ENCODE results near the gene FAM221B. TPM values are rescaled to one million over a fixed set of nuclear protein-coding genes. Genes with fewer than 3 reads are reported as not detected.
A peak's percentile ranks its signal among the peaks of the same experiment; 100 is the strongest.

The FAM221B gene
- total and polyA plus RNA-seq, 9 of the 15 experiments (the other 6 are each of a cell fraction or from before 2014, with no cell fraction given) = 0.01 TPM; not detected in 8

DNA sequence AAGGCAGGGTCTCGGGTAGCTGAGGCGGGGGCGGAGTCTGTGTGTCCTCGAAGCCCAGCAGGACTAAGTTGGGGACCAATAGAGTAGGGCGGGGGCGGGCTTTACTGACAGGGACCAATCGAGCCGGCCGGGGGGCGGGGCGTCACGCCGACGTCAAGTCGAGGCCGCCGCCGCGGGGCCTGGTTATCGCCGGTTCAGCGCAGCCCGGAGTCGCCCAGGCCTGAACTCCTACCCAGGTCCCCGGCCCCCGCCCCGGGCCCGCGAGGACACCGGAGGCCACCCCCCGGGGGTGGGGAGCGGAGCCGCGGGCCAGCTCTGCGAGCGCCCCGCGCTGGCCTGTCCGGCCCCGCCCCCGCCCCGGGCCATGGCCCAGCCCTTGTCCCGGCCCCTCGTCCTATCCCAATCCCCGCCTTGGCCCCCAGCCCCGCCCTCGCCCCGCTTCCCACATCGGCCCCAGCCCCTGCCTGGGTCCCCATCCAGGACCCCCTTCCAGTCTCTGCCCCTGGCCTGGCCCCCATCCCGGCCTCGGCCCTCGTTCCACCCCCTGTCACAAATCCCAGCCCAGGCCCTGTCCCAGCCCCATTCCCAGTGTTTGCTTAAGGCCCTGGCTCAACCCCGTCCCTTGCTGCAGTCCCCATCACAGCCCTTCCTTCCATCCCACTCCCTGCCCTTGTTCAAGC lies 692 bp upstream of the FAM221B start, which contains the start of gene TMEM8B:
Gene TMEM8B (plus strand): TSS at position 145 of the 680 bp plus-strand sequence. CDS start 220 bp downstream, at position 365.
- H4K20me1 ChIP-seq (replicated peaks; ENCODE audit: control insufficient read depth, insufficient read depth, low read length) = no peaks in the 10 kb centered on the region
- in situ Hi-C loops (cut with MboI) = no loop called here
- peak within 1 kb of the TSS; percentile 59 for H3K27ac ChIP-seq (ENCODE audit: extremely low read depth, low read depth, low read length)
- ChIA-PET CTCF (ENCODE audit: low intra/inter-chr PET ratio) (interaction anchor here (0.6 kb wide), 1 partner anchor 19 kb away, joined by 3 read pairs; no protein-coding TSS in a partner anchor), POLR2A (interaction anchor here (1.1 kb wide), 1 partner anchor 8 kb away, joined by 4 read pairs; no protein-coding TSS in a partner anchor)
- no peaks in the 10 kb centered on the region for H3K36me3 ChIP-seq (ENCODE audit: control insufficient read depth, insufficient read depth, low read length)
- no peaks in the 10 kb centered on the region for H3K9me1 ChIP-seq (ENCODE audit: control insufficient read depth, insufficient read depth, low read length)
- H3K79me2 ChIP-seq (ENCODE audit: control insufficient read depth, insufficient read depth, low read length) = no peaks in the 10 kb centered on the region
- no TSS peak for BruUV-seq (replicated peaks)
- peak; percentile 95 for ATAC-seq
- H3K27me3 ChIP-seq (ENCODE audit: control insufficient read depth in 2 of 2, insufficient read depth in 2 of 2, low read length in 2 of 2) = no peaks in the 10 kb centered on the region
- H3K9me3 ChIP-seq (replicated peaks; ENCODE audit: control insufficient read depth, insufficient read depth, low read depth, low read length) = no peaks in the 10 kb centered on the region
- intact Hi-C loops (cut with micrococcal nuclease) = no loop called here
- FAIRE-seq = peak; percentile 67
- H3K9ac ChIP-seq (ENCODE audit: insufficient read depth in 1 of 2, low read depth in 2 of 2, low read length in 2 of 2) = peak within 1 kb of the TSS; percentile 59 to 91
- H3K4me3 ChIP-seq = peak within 1 kb of the TSS; percentile 59
- peak within 1 kb of the TSS; percentile 99 for H2AFZ ChIP-seq (ENCODE audit: low read depth, low read length)
- peak; percentile 89 to 94 (median 90) for DNase-seq (ENCODE audit: extremely low read depth in 1 of 4, low spot score in 3 of 4)
- no CpG with 5 or more reads among the region's 53 CpGs for WGBS (ENCODE audit: insufficient coverage, low coverage, missing lambda C conversion rate)
- H3K4me2 ChIP-seq (ENCODE audit: insufficient read depth, low read length) = peak within 1 kb of the TSS; percentile 86
- H3K4me1 ChIP-seq (replicated peaks in 1 of 2; ENCODE audit: control insufficient read depth in 2 of 2, insufficient read depth in 2 of 2, low read length in 2 of 2) = peaks cover 0 to 12% of the 10 kb centered on the region in 2 experiments; a peak in 3 of 5 replicates
- TF ChIP-seq ZNF124 (CRISPR knock-in tag; IDR thresholded peaks at IDR 0.05) = no peak
- no peak for TF ChIP-seq COPS2 (conservative IDR thresholded peaks at IDR 0.05)
- TF ChIP-seq NFE2L1 (tag; IDR thresholded peaks at IDR 0.05; ENCODE audit: borderline replicate concordance, low read depth) = no peak
- TF ChIP-seq NFYB (IDR thresholded peaks at IDR 0.05; ENCODE audit: extremely low read depth, insufficient read length) = peak; percentile 82
- TF ChIP-seq FOXJ2 (tag; IDR thresholded peaks at IDR 0.05) = no peak
- TF ChIP-seq SP2 (IDR thresholded peaks at IDR 0.05; ENCODE audit: extremely low read depth, low read depth, low read length, poor library complexity, severe bottlenecking) = peak; percentile 41
- TF ChIP-seq SRSF3 (IDR thresholded peaks at IDR 0.05; ENCODE audit: insufficient read depth, low read length) = no peak
- TF ChIP-seq, protein P1, sequence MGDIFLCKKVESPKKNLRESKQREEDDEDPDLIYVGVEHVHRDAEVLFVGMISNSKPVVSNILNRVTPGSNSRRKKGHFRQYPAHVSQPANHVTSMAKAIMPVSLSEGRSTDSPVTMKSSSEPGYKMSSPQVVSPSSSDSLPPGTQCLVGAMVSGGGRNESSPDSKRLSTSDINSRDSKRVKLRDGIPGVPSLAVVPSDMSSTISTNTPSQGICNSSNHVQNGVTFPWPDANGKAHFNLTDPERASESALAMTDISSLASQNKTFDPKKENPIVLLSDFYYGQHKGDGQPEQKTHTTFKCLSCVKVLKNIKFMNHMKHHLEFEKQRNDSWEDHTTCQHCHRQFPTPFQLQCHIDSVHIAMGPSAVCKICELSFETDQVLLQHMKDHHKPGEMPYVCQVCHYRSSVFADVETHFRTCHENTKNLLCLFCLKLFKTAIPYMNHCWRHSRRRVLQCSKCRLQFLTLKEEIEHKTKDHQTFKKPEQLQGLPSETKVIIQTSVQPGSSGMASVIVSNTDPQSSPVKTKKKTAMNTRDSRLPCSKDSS (IDR thresholded peaks at IDR 0.05; ENCODE audit: low read depth, partially characterized antibody) = no peak
- TF ChIP-seq ESRRB (CRISPR knock-in tag; IDR thresholded peaks at IDR 0.05; ENCODE audit: borderline replicate concordance) = no peak
- no peak for TF ChIP-seq NCOA1 (IDR thresholded peaks at IDR 0.05; ENCODE audit: low read depth)
- no peak for TF ChIP-seq TFAM (CRISPR knock-in tag; conservative IDR thresholded peaks at IDR 0.05)
- TF ChIP-seq, protein P2, sequence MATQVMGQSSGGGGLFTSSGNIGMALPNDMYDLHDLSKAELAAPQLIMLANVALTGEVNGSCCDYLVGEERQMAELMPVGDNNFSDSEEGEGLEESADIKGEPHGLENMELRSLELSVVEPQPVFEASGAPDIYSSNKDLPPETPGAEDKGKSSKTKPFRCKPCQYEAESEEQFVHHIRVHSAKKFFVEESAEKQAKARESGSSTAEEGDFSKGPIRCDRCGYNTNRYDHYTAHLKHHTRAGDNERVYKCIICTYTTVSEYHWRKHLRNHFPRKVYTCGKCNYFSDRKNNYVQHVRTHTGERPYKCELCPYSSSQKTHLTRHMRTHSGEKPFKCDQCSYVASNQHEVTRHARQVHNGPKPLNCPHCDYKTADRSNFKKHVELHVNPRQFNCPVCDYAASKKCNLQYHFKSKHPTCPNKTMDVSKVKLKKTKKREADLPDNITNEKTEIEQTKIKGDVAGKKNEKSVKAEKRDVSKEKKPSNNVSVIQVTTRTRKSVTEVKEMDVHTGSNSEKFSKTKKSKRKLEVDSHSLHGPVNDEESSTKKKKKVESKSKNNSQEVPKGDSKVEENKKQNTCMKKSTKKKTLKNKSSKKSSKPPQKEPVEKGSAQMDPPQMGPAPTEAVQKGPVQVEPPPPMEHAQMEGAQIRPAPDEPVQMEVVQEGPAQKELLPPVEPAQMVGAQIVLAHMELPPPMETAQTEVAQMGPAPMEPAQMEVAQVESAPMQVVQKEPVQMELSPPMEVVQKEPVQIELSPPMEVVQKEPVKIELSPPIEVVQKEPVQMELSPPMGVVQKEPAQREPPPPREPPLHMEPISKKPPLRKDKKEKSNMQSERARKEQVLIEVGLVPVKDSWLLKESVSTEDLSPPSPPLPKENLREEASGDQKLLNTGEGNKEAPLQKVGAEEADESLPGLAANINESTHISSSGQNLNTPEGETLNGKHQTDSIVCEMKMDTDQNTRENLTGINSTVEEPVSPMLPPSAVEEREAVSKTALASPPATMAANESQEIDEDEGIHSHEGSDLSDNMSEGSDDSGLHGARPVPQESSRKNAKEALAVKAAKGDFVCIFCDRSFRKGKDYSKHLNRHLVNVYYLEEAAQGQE (IDR thresholded peaks at IDR 0.05; ENCODE audit: borderline replicate concordance) = peak; percentile 56
- TF ChIP-seq, protein P2 (CRISPR knock-in tag; IDR thresholded peaks at IDR 0.05; ENCODE audit: low read depth) = no peak

All from K562 (cell line).